HepG2 (cell line): ENCODE data around the gene FOXD2. TPM values are rescaled to one million over a fixed set of nuclear protein-coding genes. Genes with fewer than 3 reads are reported as not detected.

Experiments used
- ARNTL ChIP-seq: sonication (generic); formaldehyde crosslinking; IDR thresholded peaks from 2 replicates; pipeline ENCODE4 v1.4.0; 2020; ENCODE audit warnings: mild to moderate bottlenecking, missing genetic modification reagents
- ATF7-NPFF ChIP-seq: sonication (generic); formaldehyde crosslinking; IDR thresholded peaks from 2 replicates; pipeline ENCODE4 v1.8.1; 2023; ENCODE audit warnings: mild to moderate bottlenecking, low read depth, missing genetic modification reagents, moderate library complexity
- ATM ChIP-seq: fragments of 450-650 bp; IDR thresholded peaks from 2 replicates; pipeline ENCODE4 v1.7.1; 2017; ENCODE audit warnings: mild to moderate bottlenecking, borderline replicate concordance
- E2F1 ChIP-seq: sonication (generic); formaldehyde crosslinking; IDR thresholded peaks from 2 replicates; pipeline ENCODE4 v1.5.0; 2020; ENCODE audit warnings: missing genetic modification reagents
- MYNN ChIP-seq: sonication (generic); formaldehyde crosslinking; IDR thresholded peaks from 2 replicates; pipeline ENCODE4 v1.4.0; 2020; ENCODE audit warnings: mild to moderate bottlenecking, low read depth, missing genetic modification reagents
- NFIC ChIP-seq: IDR thresholded peaks from 2 replicates; pipeline ENCODE4 v1.6.1; 2012; ENCODE audit warnings: mild to moderate bottlenecking, low read length, inconsistent platforms
- NR2F6 ChIP-seq, 2 experiments: IDR thresholded peaks; 2 replicates each; pipeline ENCODE4 v1.6.1; 2016; ENCODE audit warnings: antibody characterized with exemption in 1 of 2, mild to moderate bottlenecking in 1 of 2
- REST ChIP-seq, 2 experiments: IDR thresholded peaks; 2 replicates each; pipeline ENCODE4 v1.6.1; 2011 to 2012; ENCODE audit warnings: low read length in 2 of 2, borderline replicate concordance in 1 of 2, low read depth in 1 of 2, mild to moderate bottlenecking in 1 of 2, moderate library complexity in 1 of 2
- SMYD3 ChIP-seq: sonication (generic); formaldehyde crosslinking; IDR thresholded peaks from 2 replicates; pipeline ENCODE4 v1.8.1; 2023; ENCODE audit warnings: mild to moderate bottlenecking, missing genetic modification reagents
- SOX5 ChIP-seq: IDR thresholded peaks from 2 replicates; pipeline ENCODE4 v1.6.1; 2016; ENCODE audit warnings: borderline replicate concordance
- TFE3 ChIP-seq: IDR thresholded peaks from 2 replicates; pipeline ENCODE4 v1.6.1; 2016
- TRIM22 ChIP-seq: fragments of 450-650 bp; IDR thresholded peaks from 2 replicates; pipeline ENCODE4 v1.6.1; 2017
- ZFAT ChIP-seq: sonication (generic); formaldehyde crosslinking; conservative IDR thresholded peaks from 2 replicates; pipeline ENCODE4 v1.8.1; 2023; ENCODE audit warnings: missing genetic modification reagents, inconsistent platforms
- ZNF121 ChIP-seq: sonication (generic); formaldehyde crosslinking; IDR thresholded peaks from 2 replicates; pipeline ENCODE4 v1.5.0; 2020; ENCODE audit warnings: mild to moderate bottlenecking, missing genetic modification reagents
- ZNF143 ChIP-seq: sonication (generic); formaldehyde crosslinking; IDR thresholded peaks from 2 replicates; pipeline ENCODE4 v1.4.0; 2020; ENCODE audit warnings: missing genetic modification reagents
- ZNF33A ChIP-seq: sonication (generic); formaldehyde crosslinking; IDR thresholded peaks from 2 replicates; pipeline ENCODE4 v1.5.1; 2020; ENCODE audit warnings: missing genetic modification reagents, mild to moderate bottlenecking, moderate library complexity, borderline replicate concordance
- ZNF503 ChIP-seq: sonication (generic); formaldehyde crosslinking; IDR thresholded peaks from 2 replicates; pipeline ENCODE4 v1.4.0; 2020; ENCODE audit warnings: missing genetic modification reagents
- ZNF652 ChIP-seq: IDR thresholded peaks from 2 replicates; pipeline ENCODE4 v1.6.1; 2016; ENCODE audit warnings: low read depth, borderline replicate concordance
- ZNF781 ChIP-seq: sonication (generic); formaldehyde crosslinking; IDR thresholded peaks from 2 replicates; pipeline ENCODE4 v1.5.1; 2020; ENCODE audit warnings: borderline replicate concordance, mild to moderate bottlenecking, missing genetic modification reagents; ENCODE audit errors: not compliant biosample characterization
- polyA plus RNA-seq, 8 experiments: library from polyadenylated mRNA; depleted of rRNA in 3 of 8; stranded (reverse) in 7 of 8; unstranded in 1 of 8; fragments of >200 nt; fragmentation: Illumina TruSeq in 4 of 8; extraction: Trizol in 4 of 8; gene quantifications; 2 replicates each; pipeline versions ENCODE4 v1.2.1 to v1.2.3, GENCODE V29; 2011 to 2016; ENCODE audit warnings: low read depth in 4 of 8, missing spikeins in 1 of 8, mixed read lengths in 1 of 8; ENCODE audit not compliant: insufficient read depth in 1 of 8
- total RNA-seq, 5 experiments: library from RNA; depleted of rRNA; stranded (reverse); fragments of >200 nt; fragmentation: Illumina TruSeq; extraction: Trizol; gene quantifications; 2 replicates each; pipeline ENCODE4 v1.2.3, GENCODE V29; 2016; ENCODE audit warnings: low read depth in 1 of 5

The FOXD2 gene
- total and polyA plus RNA-seq, 2 of the 13 experiments (the other 11 are each of a cell fraction or from before 2014, with no cell fraction given): 0.01 to 0.09 TPM

- TF ChIP-seq ZFAT (no peak), ATM (no peak), SMYD3 (CRISPR knock-in tag) (no peak), ZNF503 (CRISPR knock-in tag) (peak; percentile 100), ZNF121 (CRISPR knock-in tag) (no peak), NFIC (peak; percentile 72; the same call in 1 of the 2 replicates), ZNF143 (CRISPR knock-in tag) (no peak), ZNF652 (CRISPR knock-in tag) (no peak), SOX5 (CRISPR knock-in tag) (peak; percentile 87), NR2F6 (IDR thresholded peaks at IDR 0.05) (peak; percentile 99), NR2F6 (CRISPR knock-in tag; IDR thresholded peaks at IDR 0.05) (peak; percentile 99), TFE3 (CRISPR knock-in tag) (0 out of 2 replicates have a peak, but pooled peaks have one; percentile 40), ATF7-NPFF (CRISPR knock-in tag) (0 out of 2 replicates have a peak, but pooled peaks have one; percentile 56), TRIM22 (no peak), ZNF781 (CRISPR knock-in tag) (peak; percentile 6), E2F1 (CRISPR knock-in tag) (no peak), ZNF33A (CRISPR knock-in tag) (0 out of 2 replicates have a peak, but pooled peaks have one; percentile 60), MYNN (no peak), REST (IDR thresholded peaks at IDR 0.05; ENCODE audit: borderline replicate concordance in 1 of 2, low read depth in 1 of 2, low read length in 2 of 2) (peak in 1 of 2 experiments; percentile 84; a peak in 2 of 4 replicates), ARNTL (CRISPR knock-in tag) (no peak)
These were observed 40.2 kb downstream of the FOXD2 start (continued) for GRCh38 chr1:47478090-47478489.
